ENCODE results near the gene CASP1. TPM values are rescaled to one million over a fixed set of nuclear protein-coding genes. Genes with fewer than 3 reads are reported as not detected.

Gene CASP1
- total and polyA plus RNA-seq, 10 of the 15 experiments (the other 5 are each of a cell fraction or from before 2014, with no cell fraction given), result 9.0 to 39.7 (median 17.6) TPM

DNA sequence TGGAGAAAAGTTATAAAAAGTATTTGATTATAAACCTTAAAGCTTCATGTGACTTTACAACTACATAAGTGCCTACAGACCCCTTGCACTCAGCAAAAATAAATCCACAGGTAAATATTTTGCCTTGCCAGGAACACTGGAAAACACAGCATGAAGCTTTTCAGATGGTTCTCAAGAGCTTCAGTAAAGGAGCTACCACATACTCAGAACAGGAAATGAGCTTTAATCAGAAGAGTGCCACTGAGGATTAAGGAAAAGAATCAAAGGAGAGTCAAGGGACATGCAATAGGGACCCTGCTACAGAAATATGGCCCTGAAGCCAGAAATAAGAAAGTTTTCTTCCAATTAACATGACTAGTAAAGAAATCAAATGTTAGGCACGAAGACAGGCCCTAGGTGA lies 1.2 kb downstream of the CASP1 start (continued):
- TF ChIP-seq, protein P1, sequence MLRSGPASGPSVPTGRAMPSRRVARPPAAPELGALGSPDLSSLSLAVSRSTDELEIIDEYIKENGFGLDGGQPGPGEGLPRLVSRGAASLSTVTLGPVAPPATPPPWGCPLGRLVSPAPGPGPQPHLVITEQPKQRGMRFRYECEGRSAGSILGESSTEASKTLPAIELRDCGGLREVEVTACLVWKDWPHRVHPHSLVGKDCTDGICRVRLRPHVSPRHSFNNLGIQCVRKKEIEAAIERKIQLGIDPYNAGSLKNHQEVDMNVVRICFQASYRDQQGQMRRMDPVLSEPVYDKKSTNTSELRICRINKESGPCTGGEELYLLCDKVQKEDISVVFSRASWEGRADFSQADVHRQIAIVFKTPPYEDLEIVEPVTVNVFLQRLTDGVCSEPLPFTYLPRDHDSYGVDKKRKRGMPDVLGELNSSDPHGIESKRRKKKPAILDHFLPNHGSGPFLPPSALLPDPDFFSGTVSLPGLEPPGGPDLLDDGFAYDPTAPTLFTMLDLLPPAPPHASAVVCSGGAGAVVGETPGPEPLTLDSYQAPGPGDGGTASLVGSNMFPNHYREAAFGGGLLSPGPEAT (IDR thresholded peaks at IDR 0.05; ENCODE audit: low read depth), result no peak
- no peak for TF ChIP-seq BCL11A (IDR thresholded peaks at IDR 0.05; ENCODE audit: low read depth, low read length)
- no peak for TF ChIP-seq EGR1 (IDR thresholded peaks at IDR 0.05; ENCODE audit: borderline replicate concordance in 1 of 2, low read depth in 2 of 2, low read length in 2 of 2)
- TF ChIP-seq SUZ12 (IDR thresholded peaks at IDR 0.05; ENCODE audit: unreplicated experiment), result no peak
- TF ChIP-seq, protein P2, sequence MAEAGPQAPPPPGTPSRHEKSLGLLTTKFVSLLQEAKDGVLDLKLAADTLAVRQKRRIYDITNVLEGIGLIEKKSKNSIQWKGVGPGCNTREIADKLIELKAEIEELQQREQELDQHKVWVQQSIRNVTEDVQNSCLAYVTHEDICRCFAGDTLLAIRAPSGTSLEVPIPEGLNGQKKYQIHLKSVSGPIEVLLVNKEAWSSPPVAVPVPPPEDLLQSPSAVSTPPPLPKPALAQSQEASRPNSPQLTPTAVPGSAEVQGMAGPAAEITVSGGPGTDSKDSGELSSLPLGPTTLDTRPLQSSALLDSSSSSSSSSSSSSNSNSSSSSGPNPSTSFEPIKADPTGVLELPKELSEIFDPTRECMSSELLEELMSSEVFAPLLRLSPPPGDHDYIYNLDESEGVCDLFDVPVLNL (IDR thresholded peaks at IDR 0.05; ENCODE audit: low read depth, low read length), result no peak
- TF ChIP-seq EED (IDR thresholded peaks at IDR 0.05; ENCODE audit: low read depth), result no peak
- TF ChIP-seq LARP7 (IDR thresholded peaks at IDR 0.05), result no peak
- TF ChIP-seq RCOR1 (conservative IDR thresholded peaks at IDR 0.05; ENCODE audit: low read depth, low read length), result no peak
- no peak for TF ChIP-seq POU2F2 (IDR thresholded peaks at IDR 0.05; ENCODE audit: borderline replicate concordance, low read depth, low read length)
- TF ChIP-seq ESRRA (IDR thresholded peaks at IDR 0.05; ENCODE audit: low read length), result no peak
- TF ChIP-seq PAX5 (IDR thresholded peaks at IDR 0.05; ENCODE audit: borderline replicate concordance, low read depth, low read length), result no peak
- TF ChIP-seq RAD51 (IDR thresholded peaks at IDR 0.05), result no peak
- no peak for TF ChIP-seq CHD4 (IDR thresholded peaks at IDR 0.05)
- no peak for TF ChIP-seq BACH1 (IDR thresholded peaks at IDR 0.05; ENCODE audit: borderline replicate concordance)
